HCT116 (cell line): ENCODE results near the gene LRIG3. TPM values are rescaled to one million over a fixed set of nuclear protein-coding genes. Genes with fewer than 3 reads are reported as not detected.

ENCODE experiments used
- ATAC-seq: fragments of 200-7000 bp; cut with Tn5 transposase; 2 replicates; pipeline ENCODE4 v1.9.1; 2020; ENCODE audit warnings: mild to moderate bottlenecking, moderate library complexity
- BruUV-seq: library from RNA; stranded (reverse); fragments of 400-500 nt; replicated peaks from 2 replicates; lab custom pipeline; 2021; lab: Mats Ljungman, UMichigan
- CTCF ChIA-PET: fragments of 300-600 bp; sonication (Branson Sonifier 250); formaldehyde crosslinking; loops from one replicate; lab custom pipeline; 2021; ENCODE audit warnings: antibody characterized with exemption; lab: Charles Lee
- POLR2A ChIA-PET: fragments of 300-600, 350-600 bp; sonication (Branson Sonifier 250); formaldehyde crosslinking; loops from one replicate; lab custom pipeline; 2021; ENCODE audit warnings: antibody characterized with exemption; lab: Charles Lee
- RAD21 ChIA-PET, 2 experiments: fragments of 300-600 bp; sonication (Branson Sonifier 250); formaldehyde crosslinking; loops; one replicate each; lab custom pipeline; 2023; ENCODE audit warnings: low total read pairs in 2 of 2; ENCODE audit not compliant: uncharacterized antibody in 2 of 2, unreplicated experiment in 2 of 2, low non-redundant PET in 1 of 2; lab: Charles Lee
- DNase-seq: peaks from one replicate; pipeline ENCODE4 v3.0.0-alpha.2; 2010; ENCODE audit warnings: low read depth, low spot score
- H2AFZ ChIP-seq: fragments of 200-600 bp; shearing (Covaris generic), sonication (generic); 2 replicates; pipeline ENCODE4 v1.6.1; 2017; ENCODE audit warnings: low read depth, mixed run types, mixed read lengths, antibody characterized with exemption, low read length; ENCODE audit not compliant: poor library complexity, severe bottlenecking
- H3K27ac ChIP-seq: 2 replicates; pipeline ENCODE4 v1.5.1; 2012; ENCODE audit warnings: low read depth, low read length
- H3K27me3 ChIP-seq: fragments of 200-600 bp; sonication (generic); 2 replicates; pipeline ENCODE4 v1.6.1; 2016; ENCODE audit warnings: mixed run types, low read length, mixed read lengths; ENCODE audit not compliant: insufficient read depth
- H3K36me3 ChIP-seq, 2 experiments: fragments of 200-500 bp in 1 of 2; fragments of 200-600 bp in 1 of 2; sonication (Bioruptor generic) in 1 of 2; sonication (generic) in 1 of 2; 2 replicates each; pipeline versions ENCODE4 v1.5.1 to v1.6.1; 2014 to 2016; ENCODE audit warnings: low read length in 2 of 2, inconsistent platforms in 1 of 2, mixed read lengths in 1 of 2, mixed run types in 1 of 2; ENCODE audit not compliant: insufficient read depth in 2 of 2, control insufficient read depth in 1 of 2
- H3K4me1 ChIP-seq, 2 experiments: fragments of 200-600 bp in 1 of 2; sonication (generic) in 1 of 2; 2 replicates each; pipeline versions ENCODE4 v1.5.1 to v1.6.1; 2012 to 2017; ENCODE audit warnings: low read length in 2 of 2, inconsistent platforms in 1 of 2, mild to moderate bottlenecking in 1 of 2, mixed read lengths in 1 of 2, mixed run types in 1 of 2, moderate library complexity in 1 of 2; ENCODE audit not compliant: insufficient read depth in 2 of 2, control insufficient read depth in 1 of 2
- H3K4me2 ChIP-seq: fragments of 200-600 bp; sonication (generic); 2 replicates; pipeline ENCODE4 v1.6.1; 2017; ENCODE audit warnings: mixed run types, low read length, mixed read lengths
- H3K4me3 ChIP-seq, 2 experiments: fragments of 200-600 bp in 1 of 2; sonication (generic) in 1 of 2; replicated peaks in 1 of 2; 2 replicates each; pipeline ENCODE4 v1.5.1; 2011 to 2016; ENCODE audit warnings: low read length in 2 of 2, control low read depth in 1 of 2, low read depth in 1 of 2, mild to moderate bottlenecking in 1 of 2, mixed read lengths in 1 of 2, mixed run types in 1 of 2
- H3K79me2 ChIP-seq: fragments of 200-600 bp; sonication (generic); 2 replicates; pipeline ENCODE4 v1.6.1; 2017; ENCODE audit warnings: mild to moderate bottlenecking, mixed run types, low read length, moderate library complexity, mixed read lengths; ENCODE audit not compliant: insufficient read depth
- H3K9ac ChIP-seq: fragments of 200-600 bp; sonication (generic); 2 replicates; pipeline ENCODE4 v1.6.1; 2016; ENCODE audit warnings: low read length, mixed read lengths
- H3K9me2 ChIP-seq: fragments of 200-600 bp; sonication (generic), shearing (Covaris generic); 2 replicates; pipeline ENCODE4 v1.6.1; 2017; ENCODE audit warnings: mixed run types, mild to moderate bottlenecking, moderate library complexity; ENCODE audit not compliant: insufficient read depth
- H3K9me3 ChIP-seq, 2 experiments: fragments of 200-500 bp in 1 of 2; fragments of 200-600 bp in 1 of 2; sonication (Bioruptor generic) in 1 of 2; sonication (generic) in 1 of 2; 2 replicates each; pipeline ENCODE4 v1.6.1; 2014 to 2017; ENCODE audit warnings: low read length in 2 of 2, mixed read lengths in 2 of 2, inconsistent platforms in 1 of 2, low read depth in 1 of 2, mild to moderate bottlenecking in 1 of 2, mixed run types in 1 of 2, moderate library complexity in 1 of 2; ENCODE audit not compliant: control insufficient read depth in 1 of 2, insufficient read depth in 1 of 2
- H4K20me1 ChIP-seq: fragments of 200-600 bp; sonication (generic), shearing (Covaris generic); 2 replicates; pipeline ENCODE4 v1.6.1; 2017; ENCODE audit warnings: mixed run types, mild to moderate bottlenecking, moderate library complexity; ENCODE audit not compliant: insufficient read depth
- CEBPB ChIP-seq: IDR thresholded peaks from 2 replicates; pipeline ENCODE4 v1.6.1; 2012; ENCODE audit warnings: low read depth
- EGR1 ChIP-seq: IDR thresholded peaks from 2 replicates; pipeline ENCODE4 v1.6.1; 2012; ENCODE audit warnings: low read depth
- FOSL1 ChIP-seq: IDR thresholded peaks from 2 replicates; pipeline ENCODE4 v1.6.1; 2012; ENCODE audit warnings: low read depth
- POLR2A ChIP-seq: IDR thresholded peaks from 2 replicates; pipeline ENCODE4 v1.7.0; 2011; ENCODE audit warnings: borderline replicate concordance; ENCODE audit not compliant: insufficient read depth, insufficient read length; ENCODE audit errors: extremely low read depth
- RAD21 ChIP-seq: IDR thresholded peaks from 2 replicates; pipeline ENCODE4 v1.6.1; 2012; ENCODE audit warnings: low read depth, mild to moderate bottlenecking
- SIN3A ChIP-seq: IDR thresholded peaks from 2 replicates; pipeline ENCODE4 v1.6.1; 2012; ENCODE audit warnings: low read depth
- TCF7L2 ChIP-seq: IDR thresholded peaks from 2 replicates; pipeline ENCODE4 v1.7.0; 2011; ENCODE audit warnings: borderline replicate concordance, inconsistent platforms; ENCODE audit not compliant: insufficient read depth, insufficient read length; ENCODE audit errors: extremely low read depth
- YY1 ChIP-seq: IDR thresholded peaks from 2 replicates; pipeline ENCODE4 v1.6.1; 2011; ENCODE audit warnings: low read length, low read depth, moderate library complexity, mild to moderate bottlenecking; ENCODE audit not compliant: insufficient replicate concordance; ENCODE audit errors: extremely low read depth
- ZNF274 ChIP-seq: fragments of 200-500 bp; sonication (Bioruptor generic); IDR thresholded peaks from 2 replicates; pipeline ENCODE4 v1.6.1; 2014; ENCODE audit warnings: mild to moderate bottlenecking, low read depth, low read length, inconsistent platforms
- intact Hi-C: fragments of 100-400 bp; cut with micrococcal nuclease; formaldehyde crosslinking; loops from 2 replicates; pipeline ENCODE4 v1.10.0; 2022
- total RNA-seq: library from RNA; stranded (reverse); gene quantifications from one replicate; pipeline ENCODE4 v1.2.1, GENCODE V29; 2021; ENCODE audit not compliant: unreplicated experiment
- TF ChIP-seq, protein P1 (sequence below), 3 experiments: fragments of 200-600 bp in 1 of 3; sonication (generic) in 1 of 3; IDR thresholded peaks in 2 of 3; conservative IDR thresholded peaks in 1 of 3; 2 replicates each; pipeline ENCODE4 v1.5.1; 2012 to 2017; ENCODE audit warnings: low read depth in 2 of 3, low read length in 2 of 3, antibody characterized with exemption in 1 of 3, borderline replicate concordance in 1 of 3, control low read depth in 1 of 3, mild to moderate bottlenecking in 1 of 3, mixed read lengths in 1 of 3, mixed run types in 1 of 3, moderate library complexity in 1 of 3; ENCODE audit not compliant: insufficient read depth in 1 of 3
- TF ChIP-seq, protein P2 (sequence below): IDR thresholded peaks from 2 replicates; pipeline ENCODE4 v1.6.1; 2012
- TF ChIP-seq, protein P3 (sequence below): IDR thresholded peaks from 2 replicates; pipeline ENCODE4 v1.6.1; 2012

The LRIG3 gene
- total RNA-seq, 1 experiment from 2014 or later, result 11.1 TPM

DNA sequence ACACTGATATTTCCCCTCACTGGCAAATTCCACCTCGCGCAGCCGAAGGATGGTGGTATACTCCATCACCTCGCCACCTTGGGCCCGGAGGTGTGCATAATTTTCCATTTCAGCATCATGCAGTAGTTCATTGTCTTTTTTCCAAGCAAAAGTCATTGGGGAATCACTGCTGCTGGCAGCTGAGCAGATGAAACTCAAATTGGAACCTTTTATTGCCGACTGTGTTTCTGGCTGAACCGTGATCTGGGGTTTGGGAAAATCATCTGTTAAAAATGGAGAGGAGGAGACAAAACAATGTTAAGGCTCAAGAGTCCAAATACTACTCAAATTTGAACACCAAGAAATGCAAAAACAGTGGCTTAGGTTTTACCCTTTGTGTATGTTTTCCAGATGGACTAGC lies 39.7 kb downstream of the LRIG3 start (continued):
- TF ChIP-seq, protein P1, sequence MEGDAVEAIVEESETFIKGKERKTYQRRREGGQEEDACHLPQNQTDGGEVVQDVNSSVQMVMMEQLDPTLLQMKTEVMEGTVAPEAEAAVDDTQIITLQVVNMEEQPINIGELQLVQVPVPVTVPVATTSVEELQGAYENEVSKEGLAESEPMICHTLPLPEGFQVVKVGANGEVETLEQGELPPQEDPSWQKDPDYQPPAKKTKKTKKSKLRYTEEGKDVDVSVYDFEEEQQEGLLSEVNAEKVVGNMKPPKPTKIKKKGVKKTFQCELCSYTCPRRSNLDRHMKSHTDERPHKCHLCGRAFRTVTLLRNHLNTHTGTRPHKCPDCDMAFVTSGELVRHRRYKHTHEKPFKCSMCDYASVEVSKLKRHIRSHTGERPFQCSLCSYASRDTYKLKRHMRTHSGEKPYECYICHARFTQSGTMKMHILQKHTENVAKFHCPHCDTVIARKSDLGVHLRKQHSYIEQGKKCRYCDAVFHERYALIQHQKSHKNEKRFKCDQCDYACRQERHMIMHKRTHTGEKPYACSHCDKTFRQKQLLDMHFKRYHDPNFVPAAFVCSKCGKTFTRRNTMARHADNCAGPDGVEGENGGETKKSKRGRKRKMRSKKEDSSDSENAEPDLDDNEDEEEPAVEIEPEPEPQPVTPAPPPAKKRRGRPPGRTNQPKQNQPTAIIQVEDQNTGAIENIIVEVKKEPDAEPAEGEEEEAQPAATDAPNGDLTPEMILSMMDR (IDR thresholded peaks at IDR 0.05 in 2 of 3, conservative IDR thresholded peaks at IDR 0.05 in 1 of 3; ENCODE audit: borderline replicate concordance in 1 of 3, insufficient read depth in 1 of 3, low read depth in 2 of 3, low read length in 2 of 3), result no peak

DNA sequence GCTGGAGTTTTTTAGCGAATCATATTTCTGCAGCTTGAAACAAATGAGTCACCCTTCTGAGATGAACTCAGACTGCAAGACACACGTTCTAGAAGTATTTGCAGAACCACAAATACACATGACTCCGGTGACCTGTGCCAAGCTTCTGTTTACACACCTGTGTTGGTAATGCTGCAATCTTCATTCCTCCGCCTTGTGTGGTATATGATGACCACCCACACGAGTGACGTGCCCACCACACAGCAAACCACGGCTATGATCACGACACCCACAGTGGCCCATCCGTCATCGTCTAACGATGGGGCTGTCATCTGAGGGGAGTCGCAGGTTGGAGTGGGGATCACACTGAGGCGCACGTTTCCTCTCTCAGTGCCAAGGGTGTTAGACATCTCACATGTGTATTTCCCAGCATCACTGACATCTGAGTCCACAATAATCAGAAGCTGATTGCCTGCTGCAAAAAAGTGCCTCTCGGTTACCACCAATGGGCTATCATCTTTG lies 43.0 kb downstream of the LRIG3 start:
- ATAC-seq (no peak), DNase-seq (no peak)
- Histone ChIP-seq H3K9me3 (no peaks in the 10 kb centered on the region), H3K9me2 (no peaks in the 10 kb centered on the region), H2AFZ (no peak overlapping the region), H3K27ac (no peak overlapping the region), H3K9ac (no peak overlapping the region), H3K27me3 (no peaks in the 10 kb centered on the region), H3K4me2 (no peak overlapping the region), H3K4me3 (no peak overlapping the region), H3K79me2 (no peaks in the 10 kb centered on the region), H4K20me1 (no peaks in the 10 kb centered on the region), H3K4me1 (no peaks in the 10 kb centered on the region), H3K36me3 (peaks cover 9 to 47% of the 10 kb centered on the region in 2 experiments; a peak in 3 of 4 replicates)
- intact Hi-C loops, result no loop called here
- ChIA-PET CTCF (no interaction called here), POLR2A (no interaction called here), RAD21 (no interaction called here)
- BruUV-seq, result no TSS peak
- TF ChIP-seq, protein P2, sequence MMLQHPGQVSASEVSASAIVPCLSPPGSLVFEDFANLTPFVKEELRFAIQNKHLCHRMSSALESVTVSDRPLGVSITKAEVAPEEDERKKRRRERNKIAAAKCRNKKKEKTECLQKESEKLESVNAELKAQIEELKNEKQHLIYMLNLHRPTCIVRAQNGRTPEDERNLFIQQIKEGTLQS, result no peak
- TF ChIP-seq, protein P3, sequence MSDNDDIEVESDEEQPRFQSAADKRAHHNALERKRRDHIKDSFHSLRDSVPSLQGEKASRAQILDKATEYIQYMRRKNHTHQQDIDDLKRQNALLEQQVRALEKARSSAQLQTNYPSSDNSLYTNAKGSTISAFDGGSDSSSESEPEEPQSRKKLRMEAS, result no peak
- TF ChIP-seq RAD21, result no peak
- no peak for TF ChIP-seq EGR1
- no peak for TF ChIP-seq POLR2A
- TF ChIP-seq TCF7L2, result no peak
- TF ChIP-seq FOSL1, result no peak
- TF ChIP-seq SIN3A, result no peak
- TF ChIP-seq, protein P1 (IDR thresholded peaks at IDR 0.05 in 2 of 3, conservative IDR thresholded peaks at IDR 0.05 in 1 of 3; ENCODE audit: borderline replicate concordance in 1 of 3, insufficient read depth in 1 of 3, low read depth in 2 of 3, low read length in 2 of 3), result no peak
- TF ChIP-seq ZNF274, result no peak
- TF ChIP-seq YY1, result no peak
- TF ChIP-seq CEBPB, result no peak
